NCI-H748 treated with DMSO at 0.1 percent for 48 hours (cell line): ENCODE measurements around the gene PADI1.
"Not testable (repeated sequence)": the region's sequence is repeated elsewhere in the genome, so short reads cannot be mapped to it uniquely, and the experiment has no call there.

Experiments used
- DNase-seq: peaks from one replicate; lab custom pipeline; 2025; lab: John Stamatoyannopoulos, UW

PADI1 gene

GRCh38 chr1:17241780-17242074, 36.8 kb downstream of the PADI1 start:
- not testable (repeated sequence) for DNase-seq

DNA sequence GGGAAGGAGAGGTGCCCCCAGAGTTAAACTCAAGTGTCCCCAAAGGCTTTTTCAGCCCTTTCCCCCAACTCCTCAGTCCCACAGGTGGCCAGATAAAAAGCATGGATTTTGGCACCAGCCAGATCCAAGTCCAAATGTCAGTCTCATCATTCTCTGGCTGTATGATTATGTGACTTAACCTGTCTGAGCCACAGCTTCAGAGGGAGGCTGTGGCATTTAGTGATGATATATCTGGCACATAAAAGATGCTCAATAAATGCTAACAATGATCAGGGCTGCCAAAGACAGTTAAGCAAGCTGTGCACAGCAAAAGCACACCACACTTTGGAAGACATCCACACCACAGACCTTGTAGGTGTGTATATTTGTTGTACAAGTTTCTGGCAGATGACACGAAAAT, 38.3 kb downstream of the PADI1 start:
- DNase-seq: no peak

- DNase-seq: no peak
These were observed 40.2 kb downstream of the PADI1 start for GRCh38 chr1:17244821-17245740.

DNA sequence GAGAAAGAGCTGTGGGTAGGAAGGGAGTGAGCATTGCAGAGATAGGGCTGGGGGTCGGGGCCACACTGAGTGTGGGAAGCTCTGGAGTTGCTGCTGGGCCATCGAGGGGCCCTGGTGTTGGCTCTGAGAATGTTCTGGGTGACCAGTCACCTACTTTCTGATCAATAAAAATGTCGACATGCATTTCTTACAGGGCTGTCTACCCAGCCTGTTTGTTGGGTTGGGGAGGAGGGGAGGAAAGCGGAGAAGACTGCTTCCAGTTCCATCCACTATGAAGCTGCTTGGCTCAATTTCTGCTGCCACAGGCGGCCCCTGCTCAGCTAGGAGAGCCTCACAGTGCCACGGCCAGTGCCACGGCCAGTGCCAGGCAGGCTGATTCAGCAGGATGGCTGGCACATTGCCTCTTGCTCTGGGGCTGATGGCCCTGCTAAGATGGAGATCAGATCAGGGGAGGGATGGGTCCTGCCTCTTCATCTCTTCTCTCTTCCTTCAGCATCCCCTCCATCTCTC, 40.9 kb downstream of the PADI1 start:
- no peak for DNase-seq

- DNase-seq: no peak
These were observed 42.0 kb downstream of the PADI1 start for GRCh38 chr1:17246971-17247370.

GRCh38 chr1:17248781-17249180, 43.9 kb downstream of the PADI1 start, which contains the start of gene PADI3:
Gene PADI3 (plus strand): TSS chr1:17249098. CDS start chr1:17249138, 40 bp downstream.
- no peak for DNase-seq

DNA sequence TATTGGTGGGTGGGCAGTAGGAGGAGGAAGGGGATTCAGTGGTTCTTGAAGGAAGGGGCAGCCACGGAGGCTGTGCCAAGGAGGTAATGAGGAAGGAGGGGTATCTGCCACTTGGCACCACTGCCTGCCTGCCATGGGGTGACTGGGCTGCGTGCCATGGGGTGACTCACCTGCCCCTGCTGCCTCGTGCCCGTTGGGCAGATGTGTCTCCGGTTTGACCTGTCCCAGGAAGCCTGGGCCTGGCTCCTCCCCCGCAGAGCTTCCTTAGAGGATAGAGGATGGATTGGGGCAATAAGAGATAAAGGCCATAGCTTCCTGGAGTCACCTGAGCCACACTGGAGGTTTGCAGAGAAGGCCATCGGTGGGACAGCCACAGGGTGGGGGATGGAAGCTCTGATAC, 45.7 kb downstream of the PADI1 start:
- DNase-seq: no peak

GRCh38 chr1:17251246-17251645, 46.3 kb downstream of the PADI1 start:
- DNase-seq: no peak

GRCh38 chr1:17251701-17252376, 46.9 kb downstream of the PADI1 start:
- no peak for DNase-seq

GRCh38 chr1:17255336-17255735, 50.4 kb downstream of the PADI1 start:
- no peak for DNase-seq

GRCh38 chr1:17258116-17258757, 53.3 kb downstream of the PADI1 start:
- no peak for DNase-seq

DNA sequence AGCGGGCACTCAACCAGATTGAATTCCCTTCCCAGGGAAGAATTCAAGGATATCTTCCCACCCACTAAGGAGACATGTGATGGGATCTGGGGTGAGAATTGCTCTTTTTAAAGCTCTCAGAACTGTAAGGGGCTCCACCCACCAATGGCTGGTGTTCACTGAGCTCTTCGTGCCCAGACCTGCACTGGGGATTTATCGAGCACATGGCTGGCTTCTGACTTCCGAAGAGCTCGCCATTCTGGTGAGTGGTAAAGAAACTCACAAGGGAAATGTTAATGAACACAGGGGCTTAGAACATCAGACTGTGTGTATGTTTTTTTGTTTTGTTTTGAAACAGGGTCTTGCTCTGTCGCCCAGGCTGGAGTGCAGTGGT, 53.8 kb downstream of the PADI1 start:
- DNase-seq: no peak

- no peak for DNase-seq
These were observed 54.4 kb downstream of the PADI1 start for GRCh38 chr1:17259233-17259873.

DNA sequence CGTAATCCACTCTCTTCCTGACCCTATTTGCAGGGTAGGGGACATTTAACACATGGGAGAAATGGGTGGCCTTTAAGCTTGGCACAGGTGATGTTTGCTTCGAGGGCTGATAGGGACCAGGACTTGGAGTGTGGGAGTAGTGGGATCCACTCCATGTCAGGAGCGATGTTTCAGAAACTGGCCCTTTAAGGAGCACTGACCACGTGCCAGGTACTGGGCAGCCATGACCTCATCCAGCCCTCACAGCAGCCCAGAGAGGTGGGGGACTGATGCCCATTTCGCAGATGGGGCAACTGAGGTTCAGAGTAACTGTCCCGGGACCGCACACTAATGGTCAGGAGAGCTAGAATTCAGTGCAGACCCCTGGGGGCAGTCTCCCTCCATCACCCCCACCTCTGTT, 55.3 kb downstream of the PADI1 start:
- DNase-seq: no peak

DNA sequence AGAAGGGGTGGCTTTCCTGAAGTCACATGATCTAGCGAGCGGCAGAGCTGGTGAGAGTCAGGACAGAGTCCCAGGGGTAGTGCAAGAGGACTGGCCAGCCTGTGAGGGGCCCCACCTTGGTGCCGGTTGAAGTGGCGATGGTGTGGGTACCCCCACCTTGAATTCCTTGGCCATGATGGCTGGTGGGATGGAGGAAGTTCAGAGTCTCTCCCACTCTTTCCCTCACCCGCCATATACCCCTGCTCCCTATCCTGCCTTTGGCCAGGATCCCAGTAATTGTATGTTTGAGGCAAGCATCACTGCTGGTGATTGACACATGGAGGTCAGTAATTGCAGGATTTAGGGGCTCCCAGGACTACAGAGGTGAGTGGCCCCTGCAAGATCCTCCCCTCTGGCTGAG, 55.8 kb downstream of the PADI1 start:
- DNase-seq: no peak

- no peak for DNase-seq
These were observed 59.0 kb downstream of the PADI1 start for GRCh38 chr1:17263936-17264335.

GRCh38 chr1:17264470-17264869, 59.5 kb downstream of the PADI1 start:
- DNase-seq: no peak

DNA sequence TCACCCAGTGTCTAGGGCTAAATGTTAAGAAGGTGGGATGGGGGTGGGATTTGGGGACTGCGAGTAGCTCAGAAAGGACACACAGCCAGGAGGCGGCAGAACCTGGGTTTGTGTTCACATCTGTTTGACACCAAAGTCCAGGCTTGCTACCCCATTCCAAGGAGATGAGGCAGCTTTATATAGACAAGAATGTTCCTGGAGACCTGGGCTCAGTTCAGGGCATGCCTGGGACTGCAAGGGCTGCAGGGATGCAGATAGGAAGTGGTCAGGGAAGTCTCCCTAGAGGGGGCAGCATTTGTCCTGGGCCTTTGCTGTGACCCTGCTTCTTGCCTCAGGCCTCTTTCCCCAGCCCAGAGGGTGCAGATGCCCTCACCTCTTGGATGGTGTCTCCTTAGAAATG, 60.2 kb downstream of the PADI1 start:
- DNase-seq: no peak

DNA sequence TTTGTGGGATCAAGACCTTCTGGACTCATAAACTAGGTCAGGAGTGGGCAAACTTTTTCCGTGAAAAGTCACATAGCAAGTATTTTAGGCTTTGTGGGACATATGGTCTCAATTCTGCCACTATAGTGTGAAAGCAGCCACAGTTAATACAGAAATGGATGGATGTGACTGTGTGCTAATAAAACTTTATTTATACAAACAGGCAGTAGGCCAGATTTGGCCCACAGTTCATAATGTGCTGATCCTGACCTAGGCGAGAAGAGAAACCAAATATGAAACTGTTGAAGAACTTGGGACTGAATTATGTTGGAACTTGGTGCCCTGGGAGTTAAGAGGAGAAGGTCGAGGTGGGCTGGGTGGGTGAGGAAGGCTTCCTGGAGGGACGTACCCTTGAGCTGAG, 61.0 kb downstream of the PADI1 start:
- DNase-seq: no peak

- DNase-seq: no peak
These were observed 66.2 kb downstream of the PADI1 start for GRCh38 chr1:17270891-17271765.

- DNase-seq: no peak
These were observed 67.1 kb downstream of the PADI1 start for GRCh38 chr1:17272066-17272465.
